OCI-LY3 (cell line): ENCODE data around the gene KRTAP11-1.

ENCODE experiments used
- H2AFZ ChIP-seq: fragments of 200-600, 300-600 bp; shearing (Covaris generic); 2 replicates; pipeline ENCODE4 v1.6.0; 2014; ENCODE audit warnings: antibody characterized with exemption, low read depth, low read length
- H3K27ac ChIP-seq: fragments of 200-600, 300-600 bp; sonication (generic); 2 replicates; pipeline ENCODE4 v1.5.1; 2014; ENCODE audit warnings: mild to moderate bottlenecking, low read length, moderate library complexity, mixed read lengths
- H3K27me3 ChIP-seq: fragments of 200-600, 300-600 bp; sonication (generic); 2 replicates; pipeline ENCODE4 v1.6.1; 2014; ENCODE audit warnings: low read depth, low read length, mixed read lengths
- H3K36me3 ChIP-seq: fragments of 200-600, 300-600 bp; sonication (generic); replicated peaks from 2 replicates; pipeline ENCODE3; 2014; ENCODE audit warnings: low read depth, low read length, mixed read lengths
- H3K4me1 ChIP-seq: fragments of 300-600, 200-600 bp; sonication (generic); 2 replicates; pipeline ENCODE4 v1.6.1; 2014; ENCODE audit warnings: low read length, mixed read lengths
- H3K4me2 ChIP-seq: fragments of 200-600, 300-600 bp; sonication (generic); 2 replicates; pipeline ENCODE4 v1.6.1; 2014; ENCODE audit warnings: low read length, mixed read lengths
- H3K4me3 ChIP-seq: fragments of 300-600, 200-600 bp; sonication (generic); 2 replicates; pipeline ENCODE4 v1.5.1; 2014; ENCODE audit warnings: antibody characterized with exemption, mild to moderate bottlenecking, low read length, moderate library complexity
- H3K79me2 ChIP-seq: fragments of 300-600, 200-600 bp; shearing (Covaris generic); 2 replicates; pipeline ENCODE4 v1.6.1; 2014; ENCODE audit warnings: mild to moderate bottlenecking, low read length, mixed read lengths
- H3K9ac ChIP-seq: fragments of 300-600, 200-600 bp; shearing (Covaris generic); 2 replicates; pipeline ENCODE4 v1.6.0; 2014; ENCODE audit warnings: mild to moderate bottlenecking, low read length, moderate library complexity
- H3K9me3 ChIP-seq: fragments of 200-600, 300-600 bp; shearing (Covaris generic); 2 replicates; pipeline ENCODE4 v1.6.1; 2014; ENCODE audit warnings: low read length, mixed read lengths; ENCODE audit not compliant: insufficient read depth
- H4K20me1 ChIP-seq: fragments of 200-600, 300-600 bp; sonication (generic); 2 replicates; pipeline ENCODE4 v1.6.1; 2016; ENCODE audit warnings: low read length, mixed read lengths; ENCODE audit not compliant: insufficient read depth
- EZH2phosphoT487 ChIP-seq: fragments of 200-600 bp; shearing (Covaris generic); IDR thresholded peaks from 2 replicates; pipeline ENCODE4 v1.6.1; 2018; ENCODE audit warnings: antibody characterized with exemption, mixed run types, low read depth
- TF ChIP-seq, protein P1 (sequence below): fragments of 200-600, 300-600 bp; sonication (generic); IDR thresholded peaks from 2 replicates; pipeline ENCODE4 v1.5.1; 2014; ENCODE audit warnings: antibody characterized with exemption, low read length, low read depth

The KRTAP11-1 gene, protein sequence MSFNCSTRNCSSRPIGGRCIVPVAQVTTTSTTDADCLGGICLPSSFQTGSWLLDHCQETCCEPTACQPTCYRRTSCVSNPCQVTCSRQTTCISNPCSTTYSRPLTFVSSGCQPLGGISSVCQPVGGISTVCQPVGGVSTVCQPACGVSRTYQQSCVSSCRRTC

DNA sequence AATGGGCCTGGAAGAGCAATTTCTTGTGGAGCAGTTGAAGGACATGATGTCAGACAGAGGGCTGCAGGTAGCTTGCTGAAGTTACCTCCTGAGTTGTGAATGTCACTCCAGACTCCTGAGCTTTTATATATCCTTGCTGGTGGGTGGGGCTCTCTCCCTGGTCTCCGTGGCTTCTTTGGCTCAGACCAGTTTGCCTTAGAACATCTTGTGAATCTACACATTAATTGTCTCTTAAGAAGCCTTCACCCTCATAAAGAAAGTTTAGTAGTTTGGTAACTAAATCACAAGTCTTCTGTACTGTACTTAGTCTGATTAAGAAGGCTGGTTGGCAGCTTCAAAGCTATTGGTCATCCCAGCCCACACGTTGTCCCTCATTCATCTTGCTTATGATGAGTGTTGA lies at the start of gene KRTAP11-1:
KRTAP11-1 (minus strand) TSS at position 101 of the 400 bp plus-strand sequence; CDS start at position 45, 56 bp downstream.
- H3K36me3 ChIP-seq, result no peaks in the 10 kb centered on the region
- TF ChIP-seq EZH2phosphoT487, result no peak
- TF ChIP-seq, protein P1, sequence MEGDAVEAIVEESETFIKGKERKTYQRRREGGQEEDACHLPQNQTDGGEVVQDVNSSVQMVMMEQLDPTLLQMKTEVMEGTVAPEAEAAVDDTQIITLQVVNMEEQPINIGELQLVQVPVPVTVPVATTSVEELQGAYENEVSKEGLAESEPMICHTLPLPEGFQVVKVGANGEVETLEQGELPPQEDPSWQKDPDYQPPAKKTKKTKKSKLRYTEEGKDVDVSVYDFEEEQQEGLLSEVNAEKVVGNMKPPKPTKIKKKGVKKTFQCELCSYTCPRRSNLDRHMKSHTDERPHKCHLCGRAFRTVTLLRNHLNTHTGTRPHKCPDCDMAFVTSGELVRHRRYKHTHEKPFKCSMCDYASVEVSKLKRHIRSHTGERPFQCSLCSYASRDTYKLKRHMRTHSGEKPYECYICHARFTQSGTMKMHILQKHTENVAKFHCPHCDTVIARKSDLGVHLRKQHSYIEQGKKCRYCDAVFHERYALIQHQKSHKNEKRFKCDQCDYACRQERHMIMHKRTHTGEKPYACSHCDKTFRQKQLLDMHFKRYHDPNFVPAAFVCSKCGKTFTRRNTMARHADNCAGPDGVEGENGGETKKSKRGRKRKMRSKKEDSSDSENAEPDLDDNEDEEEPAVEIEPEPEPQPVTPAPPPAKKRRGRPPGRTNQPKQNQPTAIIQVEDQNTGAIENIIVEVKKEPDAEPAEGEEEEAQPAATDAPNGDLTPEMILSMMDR, result no peak

DNA sequence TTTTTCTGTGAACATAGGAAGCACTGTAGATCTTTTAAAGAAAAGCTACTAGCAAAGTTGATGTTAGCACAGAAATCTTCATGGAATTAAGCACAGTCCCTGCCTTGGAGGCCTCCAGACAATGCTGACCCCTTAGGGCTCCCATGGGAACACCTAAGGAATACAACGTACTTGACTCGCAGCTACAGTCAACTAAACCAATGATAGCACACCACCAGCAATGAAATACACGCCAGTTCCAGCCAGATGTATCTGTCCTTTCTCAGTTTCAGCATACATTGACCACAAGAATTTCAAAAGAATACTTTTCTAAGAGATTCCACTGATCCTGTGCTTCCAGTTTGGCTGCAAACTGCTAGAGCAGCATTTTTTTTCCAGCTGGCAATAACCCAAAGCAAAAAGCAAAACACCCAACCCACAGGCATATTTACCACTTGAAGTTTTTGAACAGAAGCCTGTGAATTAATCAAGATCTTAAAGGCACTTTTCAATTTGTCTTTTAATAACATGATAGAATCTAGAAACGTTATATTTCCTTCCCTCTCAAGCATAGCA lies 42.8 kb upstream of the KRTAP11-1 start:
- H3K4me2 ChIP-seq, result no peak overlapping the region
- H4K20me1 ChIP-seq, result no peaks in the 10 kb centered on the region
- no peaks in the 10 kb centered on the region for H3K79me2 ChIP-seq
- H3K4me1 ChIP-seq, result no peaks in the 10 kb centered on the region
- no peaks in the 10 kb centered on the region for H3K27me3 ChIP-seq
- no peak overlapping the region for H2AFZ ChIP-seq
- H3K36me3 ChIP-seq, result no peaks in the 10 kb centered on the region
- TF ChIP-seq, protein P1, result no peak
- no peak for TF ChIP-seq EZH2phosphoT487
- H3K9me3 ChIP-seq, result no peaks in the 10 kb centered on the region
- H3K4me3 ChIP-seq, result no peak overlapping the region
- H3K9ac ChIP-seq, result no peak overlapping the region
- no peak overlapping the region for H3K27ac ChIP-seq

More for the DNA sequence above, at the start of gene KRTAP11-1:
- Histone ChIP-seq H4K20me1 (no peaks in the 10 kb centered on the region), H3K4me2 (no peak within 1 kb of the TSS), H3K9ac (no peak within 1 kb of the TSS), H2AFZ (no peak within 1 kb of the TSS), H3K27ac (no peak within 1 kb of the TSS), H3K79me2 (no peaks in the 10 kb centered on the region), H3K9me3 (no peaks in the 10 kb centered on the region), H3K4me1 (no peaks in the 10 kb centered on the region), H3K4me3 (no peak within 1 kb of the TSS), H3K27me3 (no peaks in the 10 kb centered on the region)

DNA sequence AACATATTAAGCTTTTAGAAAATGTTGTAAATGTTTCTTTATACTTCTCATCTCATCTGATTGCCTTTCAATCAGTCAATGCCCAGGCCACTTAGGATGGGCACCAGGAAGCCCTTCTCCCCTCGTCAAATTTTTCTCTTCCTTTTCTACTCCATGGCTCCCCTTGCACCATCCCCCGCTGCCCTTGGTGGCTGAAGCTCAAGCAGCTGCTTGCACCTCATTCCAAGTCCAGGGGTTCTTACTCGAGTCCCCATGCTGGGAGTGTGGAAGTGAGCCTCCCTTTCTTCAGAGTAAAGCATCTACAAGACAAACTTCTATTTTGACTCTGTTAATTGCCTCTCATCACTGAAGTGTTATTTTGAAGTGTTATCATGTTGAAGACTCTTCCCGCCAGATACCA lies 39.7 kb upstream of the KRTAP11-1 start:
- Histone ChIP-seq H3K27me3 (no peaks in the 10 kb centered on the region), H3K9me3 (no peaks in the 10 kb centered on the region), H3K36me3 (no peaks in the 10 kb centered on the region), H3K4me3 (no peak overlapping the region), H3K79me2 (no peaks in the 10 kb centered on the region), H3K27ac (no peak overlapping the region), H3K4me2 (no peak overlapping the region), H2AFZ (no peak overlapping the region), H3K4me1 (no peaks in the 10 kb centered on the region), H4K20me1 (no peaks in the 10 kb centered on the region), H3K9ac (no peak overlapping the region)
- no peak for TF ChIP-seq EZH2phosphoT487
- TF ChIP-seq, protein P1, result no peak

DNA sequence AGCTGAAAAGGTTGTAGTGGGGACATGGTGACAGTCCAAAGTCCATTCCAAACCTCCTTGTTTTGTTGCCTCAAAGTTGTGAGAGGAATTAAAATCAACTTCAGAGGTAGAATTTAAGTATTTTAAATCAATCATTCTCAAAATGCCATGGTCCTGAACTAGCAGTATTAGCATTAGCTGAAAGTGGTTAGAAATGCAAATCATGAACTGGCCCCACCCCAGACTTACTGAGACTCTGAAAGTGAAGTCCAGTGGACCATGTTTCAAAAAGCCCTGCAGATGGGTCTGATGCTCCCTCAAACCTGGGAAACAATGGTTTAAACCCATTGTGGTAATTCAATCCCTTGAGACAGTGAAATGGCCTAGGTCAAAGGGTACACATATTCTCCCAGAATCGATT lies 36.2 kb upstream of the KRTAP11-1 start:
- Histone ChIP-seq H3K4me2 (no peak overlapping the region), H3K9ac (no peak overlapping the region), H3K79me2 (no peaks in the 10 kb centered on the region), H4K20me1 (no peaks in the 10 kb centered on the region), H3K27ac (no peak overlapping the region), H3K9me3 (no peaks in the 10 kb centered on the region), H3K4me3 (no peak overlapping the region), H3K36me3 (no peaks in the 10 kb centered on the region), H2AFZ (no peak overlapping the region), H3K4me1 (no peaks in the 10 kb centered on the region), H3K27me3 (no peaks in the 10 kb centered on the region)
- TF ChIP-seq EZH2phosphoT487, result no peak
